ENCODE measurements around the gene RECK. TPM values are rescaled to one million over a fixed set of nuclear protein-coding genes. Genes with fewer than 3 reads are reported as not detected.

The RECK gene
- total RNA-seq, 4 donors from 2014 or later = 14.3 to 37.7 (median 30.7) TPM

GRCh38 chr9:36018129-36018528 lies 18.6 kb upstream of the RECK start:
- intact Hi-C loops (cut with DNase I; ENCODE audit: low total_unique reads) = loop anchor here (10.0 kb wide), 1 partner anchor 53 kb away; no protein-coding TSS in a partner anchor
- no peak for DNase-seq

GRCh38 chr9:36018891-36019720 lies 17.6 kb upstream of the RECK start:
- H3K4me3 ChIP-seq = no peak overlapping the region
- no peak for DNase-seq
- no peak overlapping the region for H3K27ac ChIP-seq
- no peaks in the 10 kb centered on the region for H3K4me1 ChIP-seq
- H3K36me3 ChIP-seq = no peaks in the 10 kb centered on the region
- H3K27me3 ChIP-seq = no peaks in the 10 kb centered on the region
- TF ChIP-seq, protein P1, sequence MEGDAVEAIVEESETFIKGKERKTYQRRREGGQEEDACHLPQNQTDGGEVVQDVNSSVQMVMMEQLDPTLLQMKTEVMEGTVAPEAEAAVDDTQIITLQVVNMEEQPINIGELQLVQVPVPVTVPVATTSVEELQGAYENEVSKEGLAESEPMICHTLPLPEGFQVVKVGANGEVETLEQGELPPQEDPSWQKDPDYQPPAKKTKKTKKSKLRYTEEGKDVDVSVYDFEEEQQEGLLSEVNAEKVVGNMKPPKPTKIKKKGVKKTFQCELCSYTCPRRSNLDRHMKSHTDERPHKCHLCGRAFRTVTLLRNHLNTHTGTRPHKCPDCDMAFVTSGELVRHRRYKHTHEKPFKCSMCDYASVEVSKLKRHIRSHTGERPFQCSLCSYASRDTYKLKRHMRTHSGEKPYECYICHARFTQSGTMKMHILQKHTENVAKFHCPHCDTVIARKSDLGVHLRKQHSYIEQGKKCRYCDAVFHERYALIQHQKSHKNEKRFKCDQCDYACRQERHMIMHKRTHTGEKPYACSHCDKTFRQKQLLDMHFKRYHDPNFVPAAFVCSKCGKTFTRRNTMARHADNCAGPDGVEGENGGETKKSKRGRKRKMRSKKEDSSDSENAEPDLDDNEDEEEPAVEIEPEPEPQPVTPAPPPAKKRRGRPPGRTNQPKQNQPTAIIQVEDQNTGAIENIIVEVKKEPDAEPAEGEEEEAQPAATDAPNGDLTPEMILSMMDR (IDR thresholded peaks at IDR 0.05) = no peak
- intact Hi-C loops (cut with DNase I; ENCODE audit: low total_unique reads) = loop anchor here (10.0 kb wide), 1 partner anchor 54 kb away; no protein-coding TSS in a partner anchor
- no peaks in the 10 kb centered on the region for H3K9me3 ChIP-seq

More at GRCh38 chr9:36018129-36018528, 18.6 kb upstream of the RECK start:
- TF ChIP-seq, protein P1 (IDR thresholded peaks at IDR 0.05) = no peak
- H3K9me3 ChIP-seq = no peaks in the 10 kb centered on the region
- H3K4me1 ChIP-seq = no peaks in the 10 kb centered on the region
- no peaks in the 10 kb centered on the region for H3K36me3 ChIP-seq
- no peaks in the 10 kb centered on the region for H3K27me3 ChIP-seq
- H3K4me3 ChIP-seq = no peak overlapping the region
- H3K27ac ChIP-seq = no peak overlapping the region

- Histone ChIP-seq H3K27ac (no peak overlapping the region), H3K4me1 (no peaks in the 10 kb centered on the region), H3K36me3 (no peaks in the 10 kb centered on the region), H3K9me3 (no peaks in the 10 kb centered on the region), H3K4me3 (no peak overlapping the region), H3K27me3 (no peaks in the 10 kb centered on the region)
- intact Hi-C loops (cut with DNase I; ENCODE audit: low total_unique reads) = no loop called here
- DNase-seq = no peak
- TF ChIP-seq, protein P1 (IDR thresholded peaks at IDR 0.05) = no peak
- TF ChIP-seq POLR2A (IDR thresholded peaks at IDR 0.05) = no peak
Observed at GRCh38 chr9:36021968-36022367, 14.7 kb upstream of the RECK start.

GRCh38 chr9:36023260-36024048 lies 13.3 kb upstream of the RECK start:
- TF ChIP-seq, protein P1 (IDR thresholded peaks at IDR 0.05) = peak; percentile 63 to 79 (median 66)
- no peak for TF ChIP-seq POLR2A (IDR thresholded peaks at IDR 0.05)
- no peaks in the 10 kb centered on the region for H3K9me3 ChIP-seq
- H3K27me3 ChIP-seq = no peaks in the 10 kb centered on the region
- no peaks in the 10 kb centered on the region for H3K36me3 ChIP-seq
- no peak overlapping the region for H3K4me3 ChIP-seq
- no peak overlapping the region for H3K27ac ChIP-seq
- intact Hi-C loops (cut with DNase I; ENCODE audit: low total_unique reads) = no loop called here
- DNase-seq = peak; percentile 52 to 62
- no peaks in the 10 kb centered on the region for H3K4me1 ChIP-seq

DNA sequence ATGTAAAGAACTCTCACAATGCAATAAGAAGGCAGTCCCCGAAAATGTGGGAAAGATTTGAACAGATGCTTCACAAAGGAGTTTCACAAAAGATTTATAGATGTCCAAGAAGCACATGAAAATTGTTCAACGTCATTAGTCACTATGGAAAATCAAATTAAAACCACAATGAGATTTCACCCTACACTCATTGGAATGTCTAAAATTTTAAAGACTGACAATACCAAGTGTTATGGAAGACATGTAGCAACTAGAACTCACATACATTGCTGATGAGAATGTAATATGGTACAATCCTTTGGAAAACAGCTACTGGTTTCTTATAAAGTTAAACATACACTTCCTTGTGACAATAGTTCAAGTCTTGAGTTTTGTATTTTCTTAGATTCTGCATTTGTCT lies 11.0 kb upstream of the RECK start:
- Histone ChIP-seq H3K4me1 (no peaks in the 10 kb centered on the region), H3K4me3 (no peak overlapping the region), H3K9me3 (no peaks in the 10 kb centered on the region), H3K36me3 (no peaks in the 10 kb centered on the region), H3K27me3 (no peaks in the 10 kb centered on the region), H3K27ac (no peak overlapping the region)
- TF ChIP-seq POLR2A (IDR thresholded peaks at IDR 0.05) = no peak
- TF ChIP-seq, protein P1 (IDR thresholded peaks at IDR 0.05) = no peak
- intact Hi-C loops (cut with DNase I; ENCODE audit: low total_unique reads) = no loop called here
- DNase-seq = no peak

Data from uterus (tissue), 4 donors.